Measurements from ENCODE around the gene PPP1R1C. TPM values are rescaled to one million over a fixed set of nuclear protein-coding genes. Genes with fewer than 3 reads are reported as not detected.

PPP1R1C gene
- total RNA-seq, 1 donor from 2014 or later = 0.52 TPM

GRCh38 chr2:181972431-181973170 lies 13.1 kb upstream of the PPP1R1C start:
- Mint-ChIP-seq H3K4me1 (ENCODE audit: low read depth) (no peaks in the 10 kb centered on the region), H3K36me3 (ENCODE audit: low read depth) (no peaks in the 10 kb centered on the region), H3K27me3 (ENCODE audit: low read depth) (no peaks in the 10 kb centered on the region), H3K9me3 (ENCODE audit: low read depth) (peaks cover 10% of the 10 kb centered on the region), H3K4me3 (ENCODE audit: unreplicated experiment) (no peak overlapping the region), H3K27ac (ENCODE audit: unreplicated experiment) (no peak overlapping the region)
- TF ChIP-seq CTCF (IDR thresholded peaks at IDR 0.05) = no peak
- no peak for DNase-seq (ENCODE audit: low spot score)

GRCh38 chr2:181973171-181973783 lies 12.4 kb upstream of the PPP1R1C start:
- no peaks in the 10 kb centered on the region for H3K36me3 Mint-ChIP-seq (ENCODE audit: low read depth)
- H3K9me3 Mint-ChIP-seq (ENCODE audit: low read depth) = peaks cover 10% of the 10 kb centered on the region
- H3K27me3 Mint-ChIP-seq (ENCODE audit: low read depth) = no peaks in the 10 kb centered on the region
- H3K4me3 Mint-ChIP-seq (ENCODE audit: unreplicated experiment) = no peak overlapping the region
- no peaks in the 10 kb centered on the region for H3K4me1 Mint-ChIP-seq (ENCODE audit: low read depth)
- no peak for DNase-seq (ENCODE audit: low spot score)
- H3K27ac Mint-ChIP-seq (ENCODE audit: unreplicated experiment) = no peak overlapping the region
- no peak for TF ChIP-seq CTCF (IDR thresholded peaks at IDR 0.05)

GRCh38 chr2:181977661-181978350 lies 7.8 kb upstream of the PPP1R1C start:
- Mint-ChIP-seq H3K9me3 (ENCODE audit: low read depth) (no peaks in the 10 kb centered on the region), H3K4me3 (ENCODE audit: unreplicated experiment) (no peak overlapping the region), H3K4me1 (ENCODE audit: low read depth) (no peaks in the 10 kb centered on the region), H3K36me3 (ENCODE audit: low read depth) (no peaks in the 10 kb centered on the region), H3K27ac (ENCODE audit: unreplicated experiment) (no peak overlapping the region), H3K27me3 (ENCODE audit: low read depth) (no peaks in the 10 kb centered on the region)
- DNase-seq (ENCODE audit: low spot score) = no peak
- no peak for TF ChIP-seq CTCF (IDR thresholded peaks at IDR 0.05)

GRCh38 chr2:181978351-181979150 lies 7.1 kb upstream of the PPP1R1C start:
- DNase-seq (ENCODE audit: low spot score) = no peak
- Mint-ChIP-seq H3K4me1 (ENCODE audit: low read depth) (no peaks in the 10 kb centered on the region), H3K27me3 (ENCODE audit: low read depth) (no peaks in the 10 kb centered on the region), H3K9me3 (ENCODE audit: low read depth) (no peaks in the 10 kb centered on the region), H3K27ac (ENCODE audit: unreplicated experiment) (no peak overlapping the region), H3K36me3 (ENCODE audit: low read depth) (no peaks in the 10 kb centered on the region), H3K4me3 (ENCODE audit: unreplicated experiment) (no peak overlapping the region)
- no peak for TF ChIP-seq CTCF (IDR thresholded peaks at IDR 0.05)

GRCh38 chr2:181984060-181984459 lies 1.6 kb upstream of the PPP1R1C start:
- Mint-ChIP-seq H3K27ac (ENCODE audit: unreplicated experiment) (no peak overlapping the region), H3K4me1 (ENCODE audit: low read depth) (peaks cover 9% of the 10 kb centered on the region), H3K36me3 (ENCODE audit: low read depth) (no peaks in the 10 kb centered on the region), H3K9me3 (ENCODE audit: low read depth) (no peaks in the 10 kb centered on the region), H3K4me3 (ENCODE audit: unreplicated experiment) (no peak overlapping the region), H3K27me3 (ENCODE audit: low read depth) (no peaks in the 10 kb centered on the region)
- DNase-seq (ENCODE audit: low spot score) = no peak
- TF ChIP-seq CTCF (IDR thresholded peaks at IDR 0.05) = no peak
